GM04503 (cell line): ENCODE results near the gene TUBB2A.

ENCODE experiments used
- DNase-seq: peaks from one replicate; pipeline ENCODE4 v3.0.0-alpha.2; 2012; ENCODE audit warnings: low read depth

Gene TUBB2A

GRCh38 chr6:3118353-3119039 lies 38.8 kb downstream of the TUBB2A start, which contains the start of gene BPHL:
TSS of gene BPHL (plus strand) at chr6:3118711. CDS start at chr6:3118741, 30 bp downstream.
- peak; percentile 49 for DNase-seq

DNA sequence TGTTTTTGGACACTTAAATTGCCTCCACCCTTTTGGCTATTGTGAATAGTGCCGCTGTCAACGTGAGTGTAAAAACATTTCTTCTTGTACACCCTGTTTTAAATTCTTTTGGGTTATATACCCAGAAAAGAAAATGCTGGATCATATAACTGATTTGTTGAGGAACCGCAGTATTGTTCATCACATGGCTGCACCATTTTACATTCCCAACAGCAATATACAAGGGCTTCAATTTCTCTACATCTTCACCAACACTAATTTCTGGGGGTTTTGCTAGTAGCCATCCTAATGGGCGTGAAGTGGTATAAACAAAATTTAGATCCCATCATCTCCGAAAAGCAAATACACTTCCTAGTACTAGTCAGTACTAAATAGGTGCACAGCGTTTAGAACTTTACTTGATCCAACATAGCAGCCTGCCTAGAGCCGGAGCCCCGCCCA lies 39.4 kb downstream of the TUBB2A start:
- no peak for DNase-seq

DNA sequence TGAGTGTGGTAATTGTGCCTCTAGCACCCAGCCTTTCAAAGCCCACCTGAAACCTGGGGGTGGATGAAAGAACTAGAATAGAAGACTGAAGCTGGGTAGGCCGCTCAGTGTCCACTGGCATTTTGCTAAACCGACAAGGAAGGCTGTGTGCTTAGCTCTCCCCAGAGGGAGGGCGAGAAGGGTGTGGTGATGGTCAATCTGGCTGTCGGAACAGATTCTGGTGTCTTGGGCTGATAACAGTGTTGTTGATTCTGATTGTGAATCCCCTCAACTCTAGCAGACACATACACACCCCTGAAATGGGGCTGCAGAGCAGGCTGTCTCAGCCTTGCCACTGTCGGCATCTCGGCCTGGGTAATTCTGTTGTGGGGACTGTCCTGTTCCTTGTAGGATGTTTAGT lies 43.0 kb downstream of the TUBB2A start:
- DNase-seq, result no peak

GRCh38 chr6:3109761-3110160 lies 47.6 kb downstream of the TUBB2A start:
- no peak for DNase-seq

DNA sequence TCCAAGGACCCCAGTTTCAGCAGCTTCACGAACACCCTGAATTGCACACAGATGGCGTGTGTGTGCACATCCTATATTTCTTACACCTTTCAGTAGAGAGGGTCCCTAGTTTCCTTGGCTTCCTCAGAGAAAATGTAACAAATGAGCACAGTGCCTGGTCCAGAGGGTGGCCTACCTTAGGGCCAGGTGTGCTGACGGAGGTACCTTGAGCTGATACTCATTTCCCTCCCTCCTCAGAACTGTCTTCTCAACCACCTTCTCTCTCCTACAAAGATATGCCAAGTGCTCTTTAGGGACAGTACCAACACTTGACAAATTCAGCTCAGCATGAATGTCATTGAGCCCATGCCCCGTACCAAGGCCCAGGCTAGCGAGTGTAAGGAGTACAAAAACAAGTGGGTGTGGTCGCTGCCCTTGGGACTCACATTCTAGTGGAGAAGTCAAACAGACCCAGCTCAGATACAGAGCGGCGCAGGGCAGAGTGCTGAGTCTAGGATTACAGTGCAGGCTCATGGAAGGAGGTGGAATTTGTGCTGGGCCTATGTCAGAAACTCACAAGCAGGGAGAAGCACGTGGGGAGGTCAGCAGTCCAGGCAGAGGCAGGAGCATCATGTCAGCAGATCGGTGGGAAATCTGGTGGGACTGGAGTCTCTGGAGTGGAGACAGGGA lies 48.5 kb downstream of the TUBB2A start:
- DNase-seq, result no peak
